T-helper 1 cell (primary cell): Measurements from ENCODE around the gene ZNF804A.
"Not testable (repeated sequence)": the region's sequence is repeated elsewhere in the genome, so short reads cannot be mapped to it uniquely, and the experiment has no call there.

Experiments
- DNase-seq, 5 donors: peaks; one replicate each; pipeline ENCODE4 v3.0.0-alpha.2; 2012 to 2020

Gene ZNF804A

GRCh38 chr2:184835398-184835715, 237.0 kb downstream of the ZNF804A start:
- no peak for DNase-seq

- DNase-seq, result no peak
Observed at GRCh38 chr2:184847331-184847730, 249.0 kb downstream of the ZNF804A start.

GRCh38 chr2:184849516-184849915, 251.2 kb downstream of the ZNF804A start:
- DNase-seq, result no peak

GRCh38 chr2:184851576-184851975, 253.2 kb downstream of the ZNF804A start:
- DNase-seq, result no peak

GRCh38 chr2:184859187-184859586, 260.9 kb downstream of the ZNF804A start:
- DNase-seq, result no peak

- DNase-seq, result no peak
Observed at GRCh38 chr2:184860744-184861143, 262.4 kb downstream of the ZNF804A start.

- DNase-seq, result no peak
Observed at GRCh38 chr2:184875212-184875611, 276.9 kb downstream of the ZNF804A start.

GRCh38 chr2:184875911-184876310, 277.6 kb downstream of the ZNF804A start:
- DNase-seq, result no peak

- DNase-seq, result no peak
Observed at GRCh38 chr2:184877909-184878308, 279.6 kb downstream of the ZNF804A start.

GRCh38 chr2:184879671-184880070, 281.3 kb downstream of the ZNF804A start:
- DNase-seq, result no peak

- not testable (repeated sequence) for DNase-seq
Observed at GRCh38 chr2:184886585-184886984, 288.3 kb downstream of the ZNF804A start.

GRCh38 chr2:184890311-184890710, 292.0 kb downstream of the ZNF804A start:
- DNase-seq, result no peak

- no peak for DNase-seq
Observed at GRCh38 chr2:184904991-184905390, 306.7 kb downstream of the ZNF804A start.

GRCh38 chr2:184906160-184906559, 307.8 kb downstream of the ZNF804A start:
- DNase-seq, result no peak

GRCh38 chr2:184906709-184907108, 308.4 kb downstream of the ZNF804A start:
- DNase-seq, result no peak

- DNase-seq, result no peak
Observed at GRCh38 chr2:184908966-184909365, 310.6 kb downstream of the ZNF804A start.

GRCh38 chr2:184920451-184920965, 322.2 kb downstream of the ZNF804A start:
- DNase-seq, result no peak

GRCh38 chr2:184921676-184922075, 323.3 kb downstream of the ZNF804A start:
- DNase-seq, result no peak

GRCh38 chr2:184923751-184924150, 325.4 kb downstream of the ZNF804A start:
- no peak for DNase-seq

- DNase-seq, result no peak
Observed at GRCh38 chr2:184927040-184927439, 328.7 kb downstream of the ZNF804A start.

- DNase-seq, result no peak
Observed at GRCh38 chr2:184936761-184937160, 338.4 kb downstream of the ZNF804A start.

- DNase-seq, result no peak
Observed at GRCh38 chr2:184938221-184938985, 340.1 kb downstream of the ZNF804A start.

- no peak for DNase-seq
Observed at GRCh38 chr2:184945326-184945725, 347.0 kb downstream of the ZNF804A start.

- DNase-seq, result no peak
Observed at GRCh38 chr2:184945824-184946223, 347.5 kb downstream of the ZNF804A start.

- no peak for DNase-seq
Observed at GRCh38 chr2:184956856-184957255, 358.5 kb downstream of the ZNF804A start.
